ENCODE data around the gene LMF1.

DNA sequence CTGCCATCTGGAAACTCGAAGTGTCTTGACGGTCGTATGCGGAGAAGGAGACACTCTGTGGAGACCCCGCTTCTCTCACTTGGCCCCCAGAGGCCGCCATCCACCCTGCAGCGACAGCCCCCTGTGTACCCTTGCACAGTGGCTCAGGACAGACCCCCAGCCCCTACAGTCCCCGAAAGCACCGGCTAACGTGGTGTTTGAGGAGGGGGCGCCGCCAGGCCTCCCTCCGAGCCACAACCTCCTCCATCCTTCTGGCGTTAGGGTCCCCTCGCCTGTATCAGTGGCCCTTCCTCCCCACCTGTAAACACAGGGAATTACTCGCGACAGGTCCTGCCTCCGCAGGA is 73.6 kb downstream of the LMF1 start:
- TF ChIP-seq POLR2AphosphoS5 (IDR thresholded peaks at IDR 0.05) (no peak), CTCF (IDR thresholded peaks at IDR 0.05) (no peak)
